Suprapubic skin (tissue), 4 donors: ENCODE data around the gene SLC9A8. TPM values are rescaled to one million over a fixed set of nuclear protein-coding genes. Genes with fewer than 3 reads are reported as not detected.

ENCODE experiments used
- DNase-seq, 2 donors: peaks; one replicate each; pipeline ENCODE4 v3.0.0-alpha.2; 2019; ENCODE audit warnings: low spot score in 2 of 2
- H3K27ac ChIP-seq: fragments of 200-600 bp; sonication (generic); one replicate; pipeline ENCODE4 v1.5.1; 2019
- H3K27me3 ChIP-seq: fragments of 200-600 bp; sonication (generic); one replicate; pipeline ENCODE4 v1.5.1; 2019
- H3K36me3 ChIP-seq: fragments of 200-600 bp; sonication (generic); one replicate; pipeline ENCODE4 v1.5.1; 2019
- H3K4me1 ChIP-seq: fragments of 200-600 bp; sonication (generic); one replicate; pipeline ENCODE4 v1.5.1; 2019
- H3K4me3 ChIP-seq: fragments of 200-600 bp; sonication (generic); one replicate; pipeline ENCODE4 v1.5.1; 2019; ENCODE audit warnings: mild to moderate bottlenecking
- H3K9me3 ChIP-seq: fragments of 200-600 bp; sonication (generic); one replicate; pipeline ENCODE4 v1.5.1; 2019
- CTCF ChIP-seq, 2 donors: fragments of 200-600 bp in 1 of 2; fragments of 450-650 bp in 1 of 2; sonication (generic) in 1 of 2; IDR thresholded peaks; one replicate each; pipeline ENCODE4 v1.5.1; 2016 to 2019; ENCODE audit warnings: antibody characterized with exemption in 2 of 2, mild to moderate bottlenecking in 1 of 2, moderate library complexity in 1 of 2
- EP300 ChIP-seq: sonication (generic); formaldehyde crosslinking; IDR thresholded peaks from one replicate; pipeline ENCODE4 v1.6.1; 2017; ENCODE audit warnings: antibody characterized with exemption
- POLR2A ChIP-seq, 2 donors: fragments of 450-650 bp; IDR thresholded peaks; one replicate each; pipeline ENCODE4 v1.6.1; 2017; ENCODE audit warnings: antibody characterized with exemption in 2 of 2, mild to moderate bottlenecking in 2 of 2, moderate library complexity in 2 of 2
- POLR2AphosphoS5 ChIP-seq, 3 donors: sonication (generic); formaldehyde crosslinking; IDR thresholded peaks; one replicate each; pipeline ENCODE4 v1.6.1; 2017; ENCODE audit warnings: antibody characterized with exemption in 3 of 3
- WGBS: methylation state at CpG from one replicate; pipeline ENCODE4 v1.1.5; 2018; 5-methylcytosine and 5-hydroxymethylcytosine counted together
- total RNA-seq, 4 donors: library from RNA; depleted of rRNA; stranded (reverse); fragments of >200 nt; gene quantifications; one replicate each; pipeline ENCODE4 v1.1.0, GENCODE V29; 2016

SLC9A8 gene
- total RNA-seq, 4 donors from 2014 or later: 5.7 to 15.6 (median 9.2) TPM

- no peaks in the 10 kb centered on the region for H3K27me3 ChIP-seq
- DNase-seq: no peak
- H3K36me3 ChIP-seq: peaks cover 74% of the 10 kb centered on the region
- TF ChIP-seq POLR2AphosphoS5 (IDR thresholded peaks at IDR 0.05) (no peak), POLR2A (IDR thresholded peaks at IDR 0.05) (no peak), CTCF (IDR thresholded peaks at IDR 0.05) (no peak), EP300 (no peak)
- 42% methylated on average over 3 of the region's 3 CpGs for WGBS
- no peak overlapping the region for H3K4me3 ChIP-seq
- H3K4me1 ChIP-seq: no peaks in the 10 kb centered on the region
- no peaks in the 10 kb centered on the region for H3K9me3 ChIP-seq
- H3K27ac ChIP-seq: no peak overlapping the region
Observed at GRCh38 chr20:49880177-49880576, 67.5 kb downstream of the SLC9A8 start.

- Histone ChIP-seq H3K36me3 (peaks cover 74% of the 10 kb centered on the region), H3K9me3 (no peaks in the 10 kb centered on the region), H3K4me3 (no peak overlapping the region), H3K27ac (no peak overlapping the region), H3K4me1 (no peaks in the 10 kb centered on the region), H3K27me3 (no peaks in the 10 kb centered on the region)
- DNase-seq: peak in 1 of 2 donors; percentile 41
- WGBS: 87% methylated on average over 15 of the region's 15 CpGs
- TF ChIP-seq EP300 (no peak), POLR2AphosphoS5 (IDR thresholded peaks at IDR 0.05) (no peak)
Observed at GRCh38 chr20:49880724-49881445, 68.3 kb downstream of the SLC9A8 start.

GRCh38 chr20:49882171-49882970 lies 69.7 kb downstream of the SLC9A8 start:
- Histone ChIP-seq H3K27ac (no peak overlapping the region), H3K4me1 (peaks cover 8% of the 10 kb centered on the region), H3K4me3 (no peak overlapping the region), H3K36me3 (peaks cover 79% of the 10 kb centered on the region), H3K27me3 (no peaks in the 10 kb centered on the region), H3K9me3 (no peaks in the 10 kb centered on the region)
- TF ChIP-seq POLR2AphosphoS5 (IDR thresholded peaks at IDR 0.05) (no peak), EP300 (no peak), CTCF (IDR thresholded peaks at IDR 0.05) (no peak), POLR2A (IDR thresholded peaks at IDR 0.05) (no peak)
- 94% methylated on average over 28 of the region's 29 CpGs for WGBS
- DNase-seq: peak in 1 of 2 donors; percentile 78

GRCh38 chr20:49883246-49883802 lies 70.7 kb downstream of the SLC9A8 start:
- 93% methylated on average over 2 of the region's 10 CpGs for WGBS
- H3K9me3 ChIP-seq: no peaks in the 10 kb centered on the region
- TF ChIP-seq POLR2A (IDR thresholded peaks at IDR 0.05) (no peak), EP300 (no peak), POLR2AphosphoS5 (IDR thresholded peaks at IDR 0.05) (no peak), CTCF (IDR thresholded peaks at IDR 0.05) (no peak)

GRCh38 chr20:49885558-49886332 lies 73.1 kb downstream of the SLC9A8 start:
- H3K9me3 ChIP-seq: no peaks in the 10 kb centered on the region
- 93% methylated on average over 16 of the region's 16 CpGs for WGBS

More at GRCh38 chr20:49883246-49883802, 70.7 kb downstream of the SLC9A8 start:
- Histone ChIP-seq H3K27ac (no peak overlapping the region), H3K4me3 (no peak overlapping the region), H3K27me3 (no peaks in the 10 kb centered on the region), H3K36me3 (peaks cover 87% of the 10 kb centered on the region), H3K4me1 (peaks cover 18% of the 10 kb centered on the region)
- DNase-seq: peak in 1 of 2 donors; percentile 60

More at GRCh38 chr20:49885558-49886332, 73.1 kb downstream of the SLC9A8 start:
- H3K27ac ChIP-seq: no peak overlapping the region
- no peak overlapping the region for H3K4me3 ChIP-seq
- peaks cover 73% of the 10 kb centered on the region for H3K36me3 ChIP-seq
- H3K27me3 ChIP-seq: no peaks in the 10 kb centered on the region
- TF ChIP-seq CTCF (IDR thresholded peaks at IDR 0.05) (no peak), POLR2AphosphoS5 (IDR thresholded peaks at IDR 0.05) (no peak), POLR2A (IDR thresholded peaks at IDR 0.05) (no peak), EP300 (no peak)
- DNase-seq: no peak
- H3K4me1 ChIP-seq: peaks cover 25% of the 10 kb centered on the region
